ENCODE measurements around the gene CANX.

Gene CANX

DNA sequence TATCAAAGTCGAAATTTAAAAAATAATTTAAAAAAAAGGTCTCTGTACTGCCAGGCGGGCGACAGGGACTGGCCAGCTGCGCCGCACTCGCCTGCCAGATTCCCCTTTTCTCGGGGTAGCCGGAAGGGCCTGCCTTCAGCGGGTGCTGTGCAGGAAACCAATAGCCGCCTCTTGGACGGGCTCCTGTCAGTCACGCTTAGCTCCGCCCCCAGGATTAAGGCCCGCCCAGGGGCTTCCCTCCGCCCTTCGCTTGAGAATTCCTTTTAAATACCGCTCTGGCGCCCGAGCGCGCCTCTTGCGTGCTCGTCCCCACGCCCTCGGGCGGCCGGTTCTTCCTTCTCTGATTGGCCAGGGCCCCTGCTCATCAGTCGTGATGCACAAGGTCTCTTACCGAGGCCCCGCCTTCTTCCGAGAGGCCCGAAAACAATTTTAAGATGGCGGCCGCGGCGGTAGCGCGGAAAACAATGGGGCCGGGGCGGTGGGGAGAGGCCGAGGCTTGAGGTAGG is 33.7 kb downstream of the CANX start, which contains the start of gene MAML1:
MAML1 (plus strand) TSS at position 411 of the 506 bp plus-strand sequence. CDS start 291 bp downstream, outside the sequence.
- Histone ChIP-seq H3K9me3 (ENCODE audit: insufficient read depth, low read depth, low read length) (no peaks in the 10 kb centered on the region), H3K36me3 (ENCODE audit: insufficient read depth, low read length) (peaks cover 31% of the 10 kb centered on the region; the same call in 1 of the 2 replicates), H3F3A (ENCODE audit: low read depth) (no peaks in the 10 kb centered on the region; the same call in 1 of the 2 replicates), H4K20me1 (ENCODE audit: insufficient read depth, low read length, poor library complexity, severe bottlenecking) (peaks cover 34% of the 10 kb centered on the region), H2AFZ (ENCODE audit: low read length) (no peak within 1 kb of the TSS; the same call in 1 of the 2 replicates), H3K9ac (ENCODE audit: low read depth, low read length, poor library complexity, severe bottlenecking) (peak within 1 kb of the TSS; percentile 83), H3K9me2 (replicated peaks; ENCODE audit: low read depth, low read length) (no peaks in the 10 kb centered on the region), H3K79me2 (ENCODE audit: insufficient read depth, low read length) (peaks cover 45% of the 10 kb centered on the region), H3K4me3 (ENCODE audit: low read length, poor library complexity, severe bottlenecking) (peak within 1 kb of the TSS; percentile 84), H3K4me2 (ENCODE audit: low read depth, low read length, poor library complexity, severe bottlenecking) (peak within 1 kb of the TSS; percentile 90), H3K4me1 (ENCODE audit: insufficient read depth, low read length, poor library complexity, severe bottlenecking) (peaks cover 8% of the 10 kb centered on the region), H3K27me3 (ENCODE audit: insufficient read depth, low read length, poor library complexity, severe bottlenecking) (no peaks in the 10 kb centered on the region)
- TF ChIP-seq EZH2phosphoT487 (IDR thresholded peaks at IDR 0.05; ENCODE audit: borderline replicate concordance) = no peak
- TF ChIP-seq, protein P1, sequence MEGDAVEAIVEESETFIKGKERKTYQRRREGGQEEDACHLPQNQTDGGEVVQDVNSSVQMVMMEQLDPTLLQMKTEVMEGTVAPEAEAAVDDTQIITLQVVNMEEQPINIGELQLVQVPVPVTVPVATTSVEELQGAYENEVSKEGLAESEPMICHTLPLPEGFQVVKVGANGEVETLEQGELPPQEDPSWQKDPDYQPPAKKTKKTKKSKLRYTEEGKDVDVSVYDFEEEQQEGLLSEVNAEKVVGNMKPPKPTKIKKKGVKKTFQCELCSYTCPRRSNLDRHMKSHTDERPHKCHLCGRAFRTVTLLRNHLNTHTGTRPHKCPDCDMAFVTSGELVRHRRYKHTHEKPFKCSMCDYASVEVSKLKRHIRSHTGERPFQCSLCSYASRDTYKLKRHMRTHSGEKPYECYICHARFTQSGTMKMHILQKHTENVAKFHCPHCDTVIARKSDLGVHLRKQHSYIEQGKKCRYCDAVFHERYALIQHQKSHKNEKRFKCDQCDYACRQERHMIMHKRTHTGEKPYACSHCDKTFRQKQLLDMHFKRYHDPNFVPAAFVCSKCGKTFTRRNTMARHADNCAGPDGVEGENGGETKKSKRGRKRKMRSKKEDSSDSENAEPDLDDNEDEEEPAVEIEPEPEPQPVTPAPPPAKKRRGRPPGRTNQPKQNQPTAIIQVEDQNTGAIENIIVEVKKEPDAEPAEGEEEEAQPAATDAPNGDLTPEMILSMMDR (conservative IDR thresholded peaks at IDR 0.05; ENCODE audit: low read length) = no peak

GRCh38 chr5:179732918-179733771 is 34.4 kb downstream of the CANX start:
- H3K9me3 ChIP-seq (ENCODE audit: insufficient read depth, low read depth, low read length) = no peaks in the 10 kb centered on the region
- peak overlapping the region; percentile 90 for H3K4me2 ChIP-seq (ENCODE audit: low read depth, low read length, poor library complexity, severe bottlenecking)
- no peaks in the 10 kb centered on the region; the same call in 1 of the 2 replicates for H3F3A ChIP-seq (ENCODE audit: low read depth)
- H3K36me3 ChIP-seq (ENCODE audit: insufficient read depth, low read length) = peaks cover 26% of the 10 kb centered on the region; the same call in 1 of the 2 replicates
- H3K4me3 ChIP-seq (ENCODE audit: low read length, poor library complexity, severe bottlenecking) = peak overlapping the region; percentile 84
- H3K27me3 ChIP-seq (ENCODE audit: insufficient read depth, low read length, poor library complexity, severe bottlenecking) = no peaks in the 10 kb centered on the region
- peaks cover 36% of the 10 kb centered on the region for H4K20me1 ChIP-seq (ENCODE audit: insufficient read depth, low read length, poor library complexity, severe bottlenecking)
- H3K4me1 ChIP-seq (ENCODE audit: insufficient read depth, low read length, poor library complexity, severe bottlenecking) = peaks cover 11% of the 10 kb centered on the region
- TF ChIP-seq, protein P1 (conservative IDR thresholded peaks at IDR 0.05; ENCODE audit: low read length) = no peak
- TF ChIP-seq EZH2phosphoT487 (IDR thresholded peaks at IDR 0.05; ENCODE audit: borderline replicate concordance) = no peak
- no peaks in the 10 kb centered on the region for H3K9me2 ChIP-seq (replicated peaks; ENCODE audit: low read depth, low read length)
- no peak overlapping the region; the same call in 1 of the 2 replicates for H2AFZ ChIP-seq (ENCODE audit: low read length)
- peaks cover 51% of the 10 kb centered on the region for H3K79me2 ChIP-seq (ENCODE audit: insufficient read depth, low read length)
- peak overlapping the region; percentile 83 for H3K9ac ChIP-seq (ENCODE audit: low read depth, low read length, poor library complexity, severe bottlenecking)

DNA sequence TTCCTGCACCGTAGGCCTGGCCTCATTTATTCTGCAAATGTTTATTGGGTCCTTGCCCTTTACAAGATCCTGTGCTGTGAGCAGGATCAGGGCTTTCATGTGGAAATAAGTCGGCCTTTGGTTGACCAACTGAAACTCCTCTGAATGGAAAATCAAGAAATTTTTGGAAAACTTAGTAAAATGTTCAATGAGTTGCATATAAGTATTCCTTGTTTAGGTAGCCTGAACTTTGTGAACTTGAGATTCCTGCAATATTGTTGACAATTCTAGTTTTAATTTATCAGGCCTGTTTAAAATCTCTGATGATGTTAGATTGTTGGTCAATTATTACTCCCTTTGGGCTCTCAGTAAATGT is 35.0 kb downstream of the CANX start:
- peak overlapping the region; percentile 84 for H3K4me3 ChIP-seq (ENCODE audit: low read length, poor library complexity, severe bottlenecking)
- H3K9me3 ChIP-seq (ENCODE audit: insufficient read depth, low read depth, low read length) = no peaks in the 10 kb centered on the region
- H3K79me2 ChIP-seq (ENCODE audit: insufficient read depth, low read length) = peaks cover 57% of the 10 kb centered on the region
- peaks cover 22% of the 10 kb centered on the region; the same call in 1 of the 2 replicates for H3K36me3 ChIP-seq (ENCODE audit: insufficient read depth, low read length)
- H3K4me2 ChIP-seq (ENCODE audit: low read depth, low read length, poor library complexity, severe bottlenecking) = peak overlapping the region; percentile 90
- H3K9me2 ChIP-seq (replicated peaks; ENCODE audit: low read depth, low read length) = no peaks in the 10 kb centered on the region
- H4K20me1 ChIP-seq (ENCODE audit: insufficient read depth, low read length, poor library complexity, severe bottlenecking) = peaks cover 36% of the 10 kb centered on the region
- no peaks in the 10 kb centered on the region for H3K27me3 ChIP-seq (ENCODE audit: insufficient read depth, low read length, poor library complexity, severe bottlenecking)
- H3K4me1 ChIP-seq (ENCODE audit: insufficient read depth, low read length, poor library complexity, severe bottlenecking) = peaks cover 11% of the 10 kb centered on the region
- no peak overlapping the region for H2AFZ ChIP-seq (ENCODE audit: low read length)
- TF ChIP-seq EZH2phosphoT487 (IDR thresholded peaks at IDR 0.05; ENCODE audit: borderline replicate concordance) = no peak
- TF ChIP-seq, protein P1 (conservative IDR thresholded peaks at IDR 0.05; ENCODE audit: low read length) = no peak
- H3F3A ChIP-seq (ENCODE audit: low read depth) = no peaks in the 10 kb centered on the region; the same call in 1 of the 2 replicates
- H3K9ac ChIP-seq (ENCODE audit: low read depth, low read length, poor library complexity, severe bottlenecking) = peak overlapping the region; percentile 83

All from Loucy (cell line).